NCI-H524 (cell line): ENCODE data around the gene ATP4B.

Experiments used
- DNase-seq, 2 experiments: peaks; one replicate each; lab custom pipeline; 2025; lab: John Stamatoyannopoulos, UW

Gene ATP4B

DNA sequence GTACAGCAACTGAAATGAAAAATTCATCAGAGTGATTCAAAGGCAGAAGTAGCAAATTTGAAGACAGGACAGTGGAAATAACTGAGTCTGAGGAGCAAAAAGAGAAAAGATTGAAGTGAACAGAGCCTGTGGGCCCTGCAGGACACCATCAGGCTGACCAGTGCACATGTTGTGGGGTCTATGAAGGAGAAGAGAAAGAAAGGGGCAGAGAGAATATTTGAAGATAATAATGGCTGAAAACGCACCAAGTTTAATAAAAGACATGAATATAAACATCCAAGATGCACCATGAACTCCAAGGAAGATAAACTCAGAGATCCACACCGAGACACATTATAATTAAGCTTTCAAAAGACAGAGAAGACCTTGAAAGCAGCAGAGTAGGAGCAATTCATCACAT is 15.4 kb downstream of the ATP4B start:
- DNase-seq = no peak

DNA sequence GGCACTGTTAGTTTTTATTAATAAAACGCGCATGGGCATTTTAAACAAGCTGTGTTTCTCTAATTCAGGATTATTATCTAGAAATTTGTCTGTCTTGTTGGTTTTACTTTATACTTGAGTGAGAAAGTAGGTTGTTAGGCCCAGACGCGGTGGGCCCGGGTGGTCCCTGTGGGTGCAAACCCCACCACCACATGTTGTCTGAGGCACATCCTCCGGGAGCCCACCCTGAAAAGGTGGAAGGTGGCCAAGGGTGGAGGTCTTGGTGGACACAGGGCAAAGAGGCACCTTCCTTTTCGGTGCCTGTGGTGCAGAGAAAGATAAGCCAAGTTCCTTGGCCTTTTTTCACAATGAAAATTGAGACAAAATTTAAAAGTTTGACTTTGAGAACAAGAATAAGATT is 16.6 kb downstream of the ATP4B start:
- DNase-seq = no peak

DNA sequence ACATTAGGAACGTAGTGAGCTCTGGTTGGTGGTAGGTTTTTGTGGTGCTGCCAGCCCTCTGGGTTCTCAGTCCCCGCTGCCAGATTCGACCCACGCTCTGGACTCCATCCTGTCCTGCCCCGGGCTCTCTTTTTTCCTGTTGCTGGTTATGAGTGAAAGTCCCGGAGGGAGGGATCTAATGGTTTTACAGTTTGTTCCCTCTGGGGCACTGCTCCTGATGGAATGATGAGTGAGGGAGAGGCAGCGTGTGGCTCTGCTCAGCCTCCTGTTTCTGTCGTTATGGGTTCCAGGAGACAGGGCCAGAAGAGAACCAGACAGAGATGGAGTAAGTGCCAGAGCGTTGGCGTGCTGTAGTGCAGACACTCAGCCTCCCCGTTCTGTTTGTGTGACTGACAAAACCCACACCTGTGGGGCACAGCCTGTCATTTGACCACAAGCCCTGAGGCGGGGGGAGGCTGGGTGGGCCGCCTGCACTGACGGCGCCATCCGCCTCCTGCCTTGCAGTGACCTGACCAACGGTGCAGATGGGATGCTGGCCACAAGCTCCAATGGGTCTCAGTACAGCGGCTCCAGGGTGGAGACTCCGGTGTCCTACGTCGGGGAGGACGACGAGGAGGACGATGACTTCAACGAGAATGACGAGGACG is 18.3 kb downstream of the ATP4B start:
- DNase-seq = no peak

DNA sequence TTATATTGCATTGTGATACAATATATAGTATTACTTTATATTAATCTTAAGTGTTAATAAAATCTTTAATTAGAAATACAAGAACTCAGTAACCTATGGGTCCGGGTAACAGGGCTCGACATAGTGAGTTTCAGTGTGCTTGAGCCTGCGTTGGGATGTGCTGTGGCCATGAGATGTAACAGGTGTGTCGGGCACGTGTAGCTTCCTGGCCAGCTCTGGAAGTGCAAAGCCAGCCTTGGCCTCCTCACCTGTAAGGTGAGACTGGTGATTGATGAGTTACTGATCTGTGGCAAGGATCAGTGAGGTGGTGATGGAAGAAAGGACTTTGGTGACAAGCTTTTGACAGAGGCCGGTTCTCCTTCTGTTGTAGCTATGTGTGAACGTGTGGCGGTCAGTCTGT is 19.2 kb downstream of the ATP4B start:
- no peak for DNase-seq

DNA sequence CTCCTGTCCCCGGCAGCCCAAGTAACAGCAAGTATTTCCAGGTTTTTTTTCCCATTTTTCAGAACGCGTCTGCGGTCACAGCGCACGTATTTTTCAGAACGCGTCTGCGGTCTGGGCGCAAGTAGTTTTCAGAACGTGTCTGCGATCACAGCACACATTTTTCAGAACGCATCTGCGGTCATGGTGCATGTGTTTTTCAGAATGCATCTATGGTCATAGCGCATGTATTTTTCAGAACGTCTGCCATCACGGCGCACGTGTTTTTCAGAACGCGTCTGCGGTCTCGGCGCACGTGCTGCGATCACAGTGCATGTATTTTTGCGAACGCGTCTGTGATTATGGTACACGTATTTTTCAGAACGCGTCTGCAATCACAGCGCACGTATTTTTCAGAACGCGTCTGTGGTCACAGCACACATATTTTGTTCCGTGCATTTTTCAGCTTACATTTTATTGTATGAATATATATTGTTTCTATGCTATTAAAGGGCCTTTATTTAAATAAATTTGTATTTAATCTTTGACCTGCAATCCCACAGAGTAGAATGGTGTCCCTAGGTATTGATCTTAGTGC is 19.7 kb downstream of the ATP4B start:
- DNase-seq = no peak

DNA sequence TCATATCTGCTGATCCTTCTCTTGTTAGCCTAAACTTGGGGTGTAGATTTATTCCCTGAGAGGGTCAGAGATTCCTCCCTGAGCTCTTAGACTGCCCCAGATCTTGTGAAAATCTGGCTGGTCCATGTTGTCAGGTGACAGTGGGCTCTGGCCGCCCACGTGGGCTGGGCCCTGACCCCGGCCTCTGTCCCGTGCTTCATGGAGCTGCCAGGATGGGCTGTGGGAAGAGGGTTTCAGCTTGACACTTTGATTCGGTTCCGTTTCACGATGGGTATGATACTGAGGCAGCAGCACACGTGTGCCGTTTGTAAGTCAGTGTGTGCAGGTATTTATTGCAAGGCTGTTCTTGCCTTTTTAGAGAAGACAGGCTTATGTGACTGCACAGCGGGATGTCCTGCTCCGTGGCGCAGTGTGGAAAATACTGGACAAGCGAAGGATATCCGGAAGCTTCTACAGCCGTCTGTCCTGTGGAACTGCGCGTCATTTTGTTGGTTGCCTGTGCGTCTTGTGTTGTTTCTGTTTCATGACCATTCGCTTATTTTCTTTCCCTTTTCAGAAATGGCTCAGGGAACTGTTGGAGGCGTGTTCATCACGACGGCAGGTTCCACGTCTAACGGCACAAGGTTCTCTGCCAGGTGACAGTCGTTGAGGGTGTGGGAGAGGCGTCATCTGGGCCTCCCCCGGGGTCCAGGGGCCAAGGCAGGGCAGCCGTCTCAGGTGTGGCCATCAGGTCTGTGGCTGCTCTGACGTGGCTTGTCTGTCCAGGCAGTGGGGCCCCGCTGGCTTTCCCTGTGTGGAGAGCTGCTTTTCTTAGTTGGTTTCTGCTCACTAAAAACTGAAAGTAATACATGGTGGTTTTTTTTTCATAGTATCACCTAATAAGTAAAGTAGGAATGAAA is 20.5 kb downstream of the ATP4B start:
- DNase-seq = no peak

DNA sequence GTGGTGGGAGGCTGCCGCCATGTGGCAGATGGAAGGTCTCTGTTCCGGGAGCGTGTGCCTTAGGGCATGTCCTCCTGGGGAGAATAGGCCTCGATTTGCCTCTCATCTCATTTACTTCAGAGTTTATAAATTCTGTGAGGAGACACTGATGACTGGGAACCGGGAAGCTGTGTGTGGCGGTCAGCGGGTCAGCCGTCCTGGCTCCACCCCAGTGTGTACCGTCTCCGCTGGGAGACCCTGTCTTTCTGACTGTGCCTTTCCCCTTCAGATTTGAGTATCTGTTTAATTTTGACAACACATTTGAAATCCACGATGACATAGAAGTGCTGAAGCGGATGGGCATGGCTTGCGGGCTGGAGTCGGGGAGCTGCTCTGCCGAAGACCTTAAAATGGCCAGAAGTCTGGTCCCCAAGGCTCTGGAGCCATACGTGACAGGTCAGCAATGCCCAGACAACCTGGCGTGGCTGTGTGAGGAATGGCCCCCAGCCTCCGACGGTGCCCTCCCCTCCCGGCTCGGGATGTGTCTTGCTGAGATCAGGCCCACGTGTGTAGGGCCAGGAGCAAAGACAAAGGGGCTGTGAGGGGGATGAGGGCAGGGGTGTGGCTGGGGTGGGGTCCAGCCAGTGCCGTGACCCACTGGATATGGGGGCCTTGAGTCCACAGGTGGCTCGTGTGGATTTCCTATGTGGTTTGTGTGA is 21.6 kb downstream of the ATP4B start:
- no peak for DNase-seq

DNA sequence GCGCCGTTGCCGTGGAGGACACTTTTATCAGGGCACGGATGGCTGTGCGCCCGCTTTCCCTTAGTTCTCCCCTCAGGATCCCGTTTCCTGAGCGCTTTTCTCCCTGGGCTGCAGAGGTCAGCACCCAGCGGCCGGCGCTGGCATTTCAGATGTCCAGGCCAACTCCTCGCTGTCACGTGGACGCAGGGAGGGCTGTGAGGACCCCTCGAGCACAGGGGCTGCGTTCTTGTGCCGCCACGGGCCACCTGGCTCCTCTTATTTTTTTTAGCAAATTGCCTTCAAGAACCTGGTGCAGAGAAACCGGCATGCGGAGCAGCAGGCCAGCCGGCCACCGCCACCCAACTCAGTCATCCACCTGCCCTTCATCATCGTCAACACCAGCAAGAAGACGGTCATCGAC is 22.3 kb downstream of the ATP4B start:
- no peak for DNase-seq

DNA sequence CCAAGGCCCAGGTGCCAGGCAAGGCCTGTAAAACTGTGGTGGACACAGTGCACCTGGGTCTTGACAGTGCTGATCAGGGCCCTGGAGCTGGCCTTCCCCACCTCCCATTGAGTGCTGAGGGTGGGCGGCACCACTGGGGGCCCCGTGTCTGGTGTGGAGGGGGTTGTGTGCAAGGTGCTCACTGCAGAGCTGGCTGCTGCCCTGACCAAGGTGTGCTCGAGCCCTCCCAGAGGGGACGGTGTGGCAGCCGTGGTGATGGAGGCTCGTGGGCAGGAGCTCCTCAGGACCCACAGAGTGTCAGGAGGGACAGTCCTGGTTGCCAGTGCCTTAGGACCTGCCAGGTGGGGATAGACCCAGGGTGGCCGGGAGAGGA is 23.0 kb downstream of the ATP4B start:
- DNase-seq = no peak

DNA sequence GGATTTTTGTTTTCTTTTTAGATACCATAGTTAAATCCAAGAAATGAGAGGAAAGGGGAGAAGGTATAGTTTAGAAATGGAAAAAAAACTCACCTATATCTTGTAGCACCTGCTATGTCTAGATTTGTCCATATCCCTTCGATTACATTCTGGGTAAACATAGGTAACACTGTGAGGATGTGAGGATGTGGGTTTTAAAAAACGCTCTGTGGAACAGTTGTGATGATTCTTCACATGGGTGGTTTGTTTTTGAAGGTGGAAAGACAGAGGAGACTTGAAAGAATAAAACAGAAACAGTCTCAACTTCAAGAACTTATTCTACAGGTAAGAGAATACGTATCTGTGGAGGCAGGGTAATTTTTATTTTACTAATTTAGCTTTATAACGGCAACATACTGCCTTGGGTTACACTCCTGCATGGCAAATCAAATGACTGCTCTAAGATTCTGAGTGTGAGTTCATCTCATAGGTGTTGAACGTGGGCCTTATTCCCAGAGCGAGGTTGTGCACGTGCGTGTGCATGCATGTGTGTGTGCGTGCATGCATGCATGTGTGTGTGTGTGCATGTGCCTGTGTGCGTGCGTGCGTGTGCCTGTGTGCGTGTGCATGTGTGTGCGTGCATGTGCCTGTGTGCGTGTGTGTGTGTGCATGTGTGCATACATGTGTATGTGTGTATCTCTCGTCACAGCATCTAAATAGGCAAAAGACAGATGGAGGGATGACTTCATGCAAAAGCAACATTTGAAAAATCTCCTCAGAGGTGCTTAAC is 23.5 kb downstream of the ATP4B start:
- no peak for DNase-seq

DNA sequence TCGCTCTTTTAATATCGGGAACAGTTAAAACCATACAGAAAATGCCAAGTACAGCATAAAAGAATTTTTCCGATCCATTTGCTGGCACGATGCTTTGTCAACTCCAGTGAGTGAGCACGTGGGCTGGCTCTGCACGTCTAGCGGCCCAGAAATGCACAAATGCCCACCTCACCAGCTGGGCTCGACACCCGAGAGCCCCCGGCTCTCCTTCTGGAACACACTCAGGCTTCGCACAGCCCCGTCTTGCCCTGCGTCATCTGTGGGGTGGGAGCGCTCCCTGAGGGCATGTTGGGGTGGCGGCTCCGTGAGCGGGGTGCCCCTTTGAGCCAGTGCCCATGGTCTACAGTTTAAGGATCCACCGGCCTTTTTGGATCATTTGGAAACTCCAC is 24.5 kb downstream of the ATP4B start:
- DNase-seq = no peak

DNA sequence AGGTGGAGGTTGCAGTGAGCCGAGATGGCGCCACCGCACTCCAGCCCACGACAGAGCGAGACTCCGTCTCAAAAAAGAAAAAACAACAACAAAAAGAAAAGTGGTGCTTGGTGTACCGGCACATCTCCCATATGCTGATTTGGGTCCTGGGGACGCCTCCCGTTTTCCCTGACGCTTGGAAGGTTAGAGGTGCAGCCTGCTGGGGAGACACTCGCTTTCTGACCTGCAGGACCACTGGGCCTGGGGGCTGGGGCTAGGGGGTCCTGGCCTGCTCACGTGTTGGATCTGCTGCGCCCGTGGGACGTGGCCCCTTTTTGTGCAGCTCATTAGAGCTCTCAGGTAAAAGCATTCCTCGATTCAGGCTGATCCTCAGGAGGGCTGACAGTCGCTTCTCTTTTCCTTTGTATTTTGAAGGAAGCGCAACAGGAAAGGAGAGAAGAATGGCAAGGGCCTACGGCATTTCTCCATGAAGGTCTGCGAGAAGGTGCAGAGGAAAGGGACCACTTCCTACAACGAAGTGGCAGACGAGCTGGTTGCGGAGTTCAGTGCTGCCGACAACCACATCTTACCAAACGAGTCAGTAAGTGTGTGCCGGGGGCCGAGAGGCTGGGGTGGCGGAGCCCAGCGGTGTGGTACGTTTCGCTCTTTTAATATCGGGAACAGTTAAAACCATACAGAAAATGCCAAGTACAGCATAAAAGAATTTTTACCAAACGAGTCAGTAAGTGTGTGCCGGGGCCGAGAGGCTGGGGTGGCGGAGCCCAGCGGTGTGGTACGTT is 25.1 kb downstream of the ATP4B start:
- DNase-seq = no peak

DNA sequence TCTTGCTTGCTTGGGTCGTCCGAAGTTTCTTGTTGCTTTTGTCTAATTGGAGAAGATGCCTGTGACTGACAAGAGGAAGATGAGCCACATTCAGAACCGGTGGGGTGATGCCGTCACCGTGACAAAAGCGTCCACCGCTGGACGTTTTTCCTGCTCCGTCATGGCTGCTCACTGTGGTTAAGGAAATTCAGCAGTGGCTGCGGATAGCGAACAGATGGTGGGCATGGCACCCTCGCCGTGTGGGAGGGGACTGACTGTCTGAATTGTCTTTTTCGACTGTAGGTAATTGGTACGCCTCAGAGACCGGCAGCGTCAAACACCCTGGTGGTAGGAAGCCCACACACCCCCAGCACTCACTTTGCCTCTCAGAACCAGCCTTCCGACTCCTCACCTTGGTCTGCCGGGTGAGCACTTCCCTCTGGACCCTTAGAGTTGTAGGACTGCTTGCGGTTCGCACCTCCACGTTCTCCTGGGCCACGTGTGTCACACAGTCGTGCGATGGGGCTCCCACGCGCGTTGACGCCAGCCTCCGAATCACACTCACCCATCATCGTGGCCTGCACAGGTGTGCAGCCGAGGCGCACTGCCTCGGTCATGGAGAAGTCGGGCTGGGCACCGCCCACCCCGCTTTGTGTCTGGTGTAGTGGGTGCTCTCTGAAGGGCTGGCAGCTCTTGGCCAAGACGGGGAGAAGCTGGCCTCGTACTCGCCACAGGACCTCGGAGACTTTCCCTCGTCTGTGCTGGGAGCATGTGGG is 26.5 kb downstream of the ATP4B start:
- no peak for DNase-seq

DNA sequence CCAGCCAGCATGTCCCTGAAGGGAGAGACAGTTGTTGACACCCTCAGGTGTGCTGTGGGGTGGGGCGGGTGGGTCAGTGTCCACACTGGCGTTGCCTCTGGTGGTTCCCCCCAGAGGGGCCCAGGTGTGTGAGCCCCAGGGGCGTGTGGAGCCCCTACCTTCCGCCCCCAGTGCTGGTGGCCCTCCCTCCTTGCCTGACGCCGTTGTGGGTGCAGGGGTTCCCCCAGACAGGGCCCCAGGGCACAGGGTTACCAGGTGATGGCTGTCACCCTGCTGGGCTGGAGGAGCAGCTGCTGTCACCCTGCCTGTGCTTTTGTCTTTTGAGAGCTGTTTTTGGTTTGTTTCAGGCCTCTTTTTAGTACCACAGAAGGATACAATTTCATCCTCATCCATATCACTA is 27.2 kb downstream of the ATP4B start:
- no peak for DNase-seq

DNA sequence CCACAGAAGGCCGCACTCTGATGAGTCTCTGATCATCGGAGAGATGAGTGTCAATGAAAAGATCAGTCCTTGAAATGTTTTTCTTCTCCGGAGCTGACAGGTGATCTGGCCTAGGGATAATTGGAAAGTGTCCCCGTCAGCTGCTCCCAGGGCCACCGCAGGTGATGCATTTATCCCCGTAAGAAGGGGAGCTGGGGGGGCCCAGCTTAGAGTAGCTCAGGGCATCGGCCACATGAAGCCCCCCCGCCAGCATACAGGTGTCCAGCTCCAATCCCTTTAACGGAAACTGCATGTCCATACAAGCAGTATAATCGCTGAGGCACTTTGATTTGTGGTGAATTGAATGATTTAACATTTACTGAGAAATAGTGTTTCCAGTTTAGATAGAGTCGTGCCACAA is 27.7 kb downstream of the ATP4B start:
- no peak for DNase-seq

DNA sequence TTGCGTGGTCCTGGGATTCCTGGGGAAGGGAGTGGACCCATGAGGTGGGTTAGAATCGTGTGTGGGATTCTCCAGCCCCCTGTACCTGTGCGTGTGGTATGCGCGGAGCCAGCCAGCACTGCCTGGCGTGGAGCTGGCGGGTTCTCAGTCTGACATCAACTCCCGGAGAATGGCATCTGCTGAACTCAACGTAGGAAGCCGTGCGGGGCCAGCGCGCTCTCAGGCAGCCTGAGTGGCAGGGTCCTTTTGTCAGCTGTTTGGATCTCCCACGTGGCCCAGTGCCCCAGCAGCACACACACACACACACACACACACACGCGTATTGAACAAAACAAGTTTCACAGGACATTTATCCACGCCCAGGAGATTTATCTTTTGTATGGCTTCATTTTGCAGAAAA is 28.1 kb downstream of the ATP4B start:
- no peak for DNase-seq

DNA sequence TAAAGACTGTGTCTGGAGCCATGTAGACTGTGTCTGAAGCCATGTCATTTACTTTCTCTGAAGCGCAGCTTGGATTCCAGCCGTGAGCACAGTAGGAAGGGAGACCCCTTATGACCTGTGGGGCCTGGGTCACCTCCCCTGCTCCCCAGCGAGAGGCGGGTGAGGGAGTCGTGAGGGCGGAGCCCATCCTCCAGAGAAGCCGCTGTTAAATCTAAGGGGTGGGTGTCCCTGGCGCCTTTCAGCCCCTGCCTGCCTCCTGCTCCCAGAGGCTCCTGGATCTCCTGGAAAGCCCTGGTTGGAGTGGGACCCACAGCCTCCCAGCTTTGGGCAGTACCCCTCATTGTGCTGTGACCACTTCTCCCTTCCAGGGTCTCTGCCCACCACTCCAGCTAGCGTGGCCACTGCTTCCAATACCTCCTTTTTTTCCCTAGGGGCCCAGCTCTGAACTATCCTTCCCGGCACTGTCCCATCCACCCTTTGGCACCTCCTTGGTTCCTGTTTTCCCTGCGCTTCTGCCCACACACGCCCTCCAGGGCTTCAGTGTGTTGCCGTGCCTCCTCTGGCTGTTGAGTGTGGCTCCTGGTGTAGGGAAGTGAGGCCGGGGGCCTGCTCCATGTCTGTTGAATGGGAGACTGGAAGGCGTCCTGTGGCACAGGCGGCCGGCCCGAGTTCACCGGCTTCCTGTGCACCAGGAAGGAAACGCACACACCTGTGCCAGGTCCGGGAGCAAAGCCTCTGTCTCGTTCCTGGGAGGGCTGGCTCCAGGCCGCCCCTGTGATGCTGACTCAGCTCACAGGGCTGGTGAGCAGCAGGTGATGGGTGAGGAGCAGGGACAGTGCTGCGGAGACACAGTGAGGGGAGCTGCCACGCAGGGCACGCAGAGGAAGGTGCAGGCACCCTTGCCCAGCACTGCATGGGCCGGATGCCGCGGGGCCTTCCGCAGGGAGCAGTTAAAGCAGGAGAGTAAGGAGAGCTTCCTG is 29.4 kb downstream of the ATP4B start:
- DNase-seq = no peak

DNA sequence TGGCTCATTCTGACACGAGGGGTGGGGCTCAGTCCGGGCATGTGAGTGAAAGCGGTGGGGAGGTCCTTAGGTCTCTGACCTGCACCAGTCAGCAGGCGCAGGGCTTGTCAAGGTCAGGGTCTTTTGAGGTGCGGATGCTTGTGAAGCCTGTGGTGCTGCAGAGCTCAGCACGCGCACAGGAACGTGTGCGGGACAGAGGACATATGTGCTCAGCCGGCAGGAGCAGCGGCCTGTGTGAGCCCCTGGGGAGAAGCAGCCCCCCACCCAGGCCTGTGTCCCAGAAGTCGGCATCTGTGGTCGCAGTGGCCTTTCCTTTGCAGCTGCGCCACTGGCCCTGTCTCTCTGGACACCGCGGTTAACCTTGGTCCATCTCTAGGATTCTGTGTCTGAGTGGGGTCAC is 30.9 kb downstream of the ATP4B start:
- no peak for DNase-seq
